OCI-LY3 (cell line): Measurements from ENCODE around the gene TOMM40.
A peak's percentile ranks its signal among the peaks of the same experiment; 100 is the strongest.

Experiments
- H2AFZ ChIP-seq: fragments of 200-600, 300-600 bp; shearing (Covaris generic); 2 replicates; pipeline ENCODE4 v1.6.0; 2014; ENCODE audit warnings: antibody characterized with exemption, low read depth, low read length
- H3K27ac ChIP-seq: fragments of 200-600, 300-600 bp; sonication (generic); 2 replicates; pipeline ENCODE4 v1.5.1; 2014; ENCODE audit warnings: mild to moderate bottlenecking, low read length, moderate library complexity, mixed read lengths
- H3K27me3 ChIP-seq: fragments of 200-600, 300-600 bp; sonication (generic); 2 replicates; pipeline ENCODE4 v1.6.1; 2014; ENCODE audit warnings: low read depth, low read length, mixed read lengths
- H3K36me3 ChIP-seq: fragments of 200-600, 300-600 bp; sonication (generic); replicated peaks from 2 replicates; pipeline ENCODE3; 2014; ENCODE audit warnings: low read depth, low read length, mixed read lengths
- H3K4me1 ChIP-seq: fragments of 300-600, 200-600 bp; sonication (generic); 2 replicates; pipeline ENCODE4 v1.6.1; 2014; ENCODE audit warnings: low read length, mixed read lengths
- H3K4me2 ChIP-seq: fragments of 200-600, 300-600 bp; sonication (generic); 2 replicates; pipeline ENCODE4 v1.6.1; 2014; ENCODE audit warnings: low read length, mixed read lengths
- H3K4me3 ChIP-seq: fragments of 300-600, 200-600 bp; sonication (generic); 2 replicates; pipeline ENCODE4 v1.5.1; 2014; ENCODE audit warnings: antibody characterized with exemption, mild to moderate bottlenecking, low read length, moderate library complexity
- H3K79me2 ChIP-seq: fragments of 300-600, 200-600 bp; shearing (Covaris generic); 2 replicates; pipeline ENCODE4 v1.6.1; 2014; ENCODE audit warnings: mild to moderate bottlenecking, low read length, mixed read lengths
- H3K9ac ChIP-seq: fragments of 300-600, 200-600 bp; shearing (Covaris generic); 2 replicates; pipeline ENCODE4 v1.6.0; 2014; ENCODE audit warnings: mild to moderate bottlenecking, low read length, moderate library complexity
- H3K9me3 ChIP-seq: fragments of 200-600, 300-600 bp; shearing (Covaris generic); 2 replicates; pipeline ENCODE4 v1.6.1; 2014; ENCODE audit warnings: low read length, mixed read lengths; ENCODE audit not compliant: insufficient read depth
- H4K20me1 ChIP-seq: fragments of 200-600, 300-600 bp; sonication (generic); 2 replicates; pipeline ENCODE4 v1.6.1; 2016; ENCODE audit warnings: low read length, mixed read lengths; ENCODE audit not compliant: insufficient read depth
- EZH2phosphoT487 ChIP-seq: fragments of 200-600 bp; shearing (Covaris generic); IDR thresholded peaks from 2 replicates; pipeline ENCODE4 v1.6.1; 2018; ENCODE audit warnings: antibody characterized with exemption, mixed run types, low read depth
- TF ChIP-seq, protein P1 (sequence below): fragments of 200-600, 300-600 bp; sonication (generic); IDR thresholded peaks from 2 replicates; pipeline ENCODE4 v1.5.1; 2014; ENCODE audit warnings: antibody characterized with exemption, low read length, low read depth

TOMM40 gene

GRCh38 chr19:44903216-44903601 lies 12.2 kb downstream of the TOMM40 start:
- no peak overlapping the region for H3K4me2 ChIP-seq
- H3K4me3 ChIP-seq: no peak overlapping the region
- no peaks in the 10 kb centered on the region for H3K27me3 ChIP-seq
- no peak overlapping the region for H2AFZ ChIP-seq
- peaks cover 25% of the 10 kb centered on the region for H3K36me3 ChIP-seq
- no peak overlapping the region for H3K9ac ChIP-seq
- H4K20me1 ChIP-seq: 0 out of 2 replicates have a peak, but pooled peaks cover 3% of the 10 kb centered on the region
- H3K4me1 ChIP-seq: no peaks in the 10 kb centered on the region
- no peaks in the 10 kb centered on the region for H3K9me3 ChIP-seq
- TF ChIP-seq, protein P1, sequence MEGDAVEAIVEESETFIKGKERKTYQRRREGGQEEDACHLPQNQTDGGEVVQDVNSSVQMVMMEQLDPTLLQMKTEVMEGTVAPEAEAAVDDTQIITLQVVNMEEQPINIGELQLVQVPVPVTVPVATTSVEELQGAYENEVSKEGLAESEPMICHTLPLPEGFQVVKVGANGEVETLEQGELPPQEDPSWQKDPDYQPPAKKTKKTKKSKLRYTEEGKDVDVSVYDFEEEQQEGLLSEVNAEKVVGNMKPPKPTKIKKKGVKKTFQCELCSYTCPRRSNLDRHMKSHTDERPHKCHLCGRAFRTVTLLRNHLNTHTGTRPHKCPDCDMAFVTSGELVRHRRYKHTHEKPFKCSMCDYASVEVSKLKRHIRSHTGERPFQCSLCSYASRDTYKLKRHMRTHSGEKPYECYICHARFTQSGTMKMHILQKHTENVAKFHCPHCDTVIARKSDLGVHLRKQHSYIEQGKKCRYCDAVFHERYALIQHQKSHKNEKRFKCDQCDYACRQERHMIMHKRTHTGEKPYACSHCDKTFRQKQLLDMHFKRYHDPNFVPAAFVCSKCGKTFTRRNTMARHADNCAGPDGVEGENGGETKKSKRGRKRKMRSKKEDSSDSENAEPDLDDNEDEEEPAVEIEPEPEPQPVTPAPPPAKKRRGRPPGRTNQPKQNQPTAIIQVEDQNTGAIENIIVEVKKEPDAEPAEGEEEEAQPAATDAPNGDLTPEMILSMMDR: no peak
- no peak for TF ChIP-seq EZH2phosphoT487
- no peaks in the 10 kb centered on the region for H3K79me2 ChIP-seq
- H3K27ac ChIP-seq: no peak overlapping the region

DNA sequence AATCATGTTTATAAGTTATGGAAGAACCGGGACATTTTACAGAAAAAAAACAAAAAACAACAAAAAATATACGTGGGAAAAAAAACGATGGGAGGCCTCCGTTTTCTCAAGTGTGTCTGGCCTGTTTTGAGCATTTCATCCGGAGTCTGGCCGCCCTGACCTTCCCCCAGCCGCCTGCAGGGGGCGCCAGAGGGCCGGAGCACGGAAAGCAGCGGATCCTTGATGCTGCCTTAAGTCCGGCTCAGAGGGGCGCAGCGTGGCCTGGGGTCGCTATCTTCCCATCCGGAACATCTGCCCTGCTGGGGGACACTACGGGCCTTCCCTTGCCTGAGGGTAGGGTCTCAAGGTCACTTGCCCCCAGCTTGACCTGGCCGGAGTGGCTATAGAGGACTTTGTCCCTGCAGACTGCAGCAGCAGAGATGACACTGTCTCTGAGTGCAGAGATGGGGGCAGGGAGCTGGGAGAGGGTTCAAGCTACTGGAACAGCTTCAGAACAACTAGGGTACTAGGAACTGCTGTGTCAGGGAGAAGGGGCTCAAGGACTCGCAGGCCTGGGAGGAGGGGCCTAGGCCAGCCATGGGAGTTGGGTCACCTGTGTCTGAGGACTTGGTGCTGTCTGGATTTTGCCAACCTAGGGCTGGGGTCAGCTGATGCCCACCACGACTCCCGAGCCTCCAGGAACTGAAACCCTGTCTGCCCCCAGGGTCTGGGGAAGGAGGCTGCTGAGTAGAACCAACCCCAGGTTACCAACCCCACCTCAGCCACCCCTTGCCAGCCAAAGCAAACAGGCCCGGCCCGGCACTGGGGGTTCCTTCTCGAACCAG lies 12.8 kb downstream of the TOMM40 start:
- 0 out of 2 replicates have a peak, but pooled peaks cover 3% of the 10 kb centered on the region for H4K20me1 ChIP-seq
- no peak overlapping the region for H3K27ac ChIP-seq
- H3K4me3 ChIP-seq: no peak overlapping the region
- TF ChIP-seq EZH2phosphoT487: no peak
- TF ChIP-seq, protein P1: peak; percentile 96
- no peaks in the 10 kb centered on the region for H3K4me1 ChIP-seq
- no peaks in the 10 kb centered on the region for H3K79me2 ChIP-seq
- H3K36me3 ChIP-seq: peaks cover 24% of the 10 kb centered on the region
- no peak overlapping the region for H3K9ac ChIP-seq
- no peak overlapping the region for H2AFZ ChIP-seq
- no peaks in the 10 kb centered on the region for H3K27me3 ChIP-seq
- no peaks in the 10 kb centered on the region for H3K9me3 ChIP-seq
- no peak overlapping the region for H3K4me2 ChIP-seq

- Histone ChIP-seq H2AFZ (no peak overlapping the region), H3K27me3 (no peaks in the 10 kb centered on the region), H4K20me1 (0 out of 2 replicates have a peak, but pooled peaks cover 3% of the 10 kb centered on the region), H3K4me1 (no peaks in the 10 kb centered on the region), H3K9me3 (no peaks in the 10 kb centered on the region), H3K36me3 (peaks cover 24% of the 10 kb centered on the region), H3K4me2 (no peak overlapping the region), H3K79me2 (no peaks in the 10 kb centered on the region), H3K9ac (no peak overlapping the region), H3K4me3 (no peak overlapping the region), H3K27ac (no peak overlapping the region)
- no peak for TF ChIP-seq EZH2phosphoT487
- TF ChIP-seq, protein P1: peak; percentile 24; the same call in 1 of the 2 replicates
Observed at GRCh38 chr19:44904426-44904994, 13.5 kb downstream of the TOMM40 start.

DNA sequence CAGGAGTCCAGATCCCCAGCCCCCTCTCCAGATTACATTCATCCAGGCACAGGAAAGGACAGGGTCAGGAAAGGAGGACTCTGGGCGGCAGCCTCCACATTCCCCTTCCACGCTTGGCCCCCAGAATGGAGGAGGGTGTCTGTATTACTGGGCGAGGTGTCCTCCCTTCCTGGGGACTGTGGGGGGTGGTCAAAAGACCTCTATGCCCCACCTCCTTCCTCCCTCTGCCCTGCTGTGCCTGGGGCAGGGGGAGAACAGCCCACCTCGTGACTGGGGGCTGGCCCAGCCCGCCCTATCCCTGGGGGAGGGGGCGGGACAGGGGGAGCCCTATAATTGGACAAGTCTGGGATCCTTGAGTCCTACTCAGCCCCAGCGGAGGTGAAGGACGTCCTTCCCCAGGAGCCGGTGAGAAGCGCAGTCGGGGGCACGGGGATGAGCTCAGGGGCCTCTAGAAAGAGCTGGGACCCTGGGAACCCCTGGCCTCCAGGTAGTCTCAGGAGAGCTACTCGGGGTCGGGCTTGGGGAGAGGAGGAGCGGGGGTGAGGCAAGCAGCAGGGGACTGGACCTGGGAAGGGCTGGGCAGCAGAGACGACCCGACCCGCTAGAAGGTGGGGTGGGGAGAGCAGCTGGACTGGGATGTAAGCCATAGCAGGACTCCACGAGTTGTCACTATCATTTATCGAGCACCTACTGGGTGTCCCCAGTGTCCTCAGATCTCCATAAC lies 14.5 kb downstream of the TOMM40 start, which contains the start of gene APOE:
Gene APOE, plus strand, starts transcription at position 360 of the 724 bp plus-strand sequence. CDS start 829 bp downstream, outside the sequence.
- Histone ChIP-seq H3K9me3 (no peaks in the 10 kb centered on the region), H2AFZ (no peak within 1 kb of the TSS), H3K36me3 (peaks cover 16% of the 10 kb centered on the region), H3K79me2 (no peaks in the 10 kb centered on the region), H3K27me3 (no peaks in the 10 kb centered on the region), H3K27ac (no peak within 1 kb of the TSS), H3K9ac (no peak within 1 kb of the TSS), H3K4me1 (no peaks in the 10 kb centered on the region), H3K4me3 (no peak within 1 kb of the TSS), H3K4me2 (no peak within 1 kb of the TSS), H4K20me1 (no peaks in the 10 kb centered on the region)
- TF ChIP-seq, protein P1: no peak
- TF ChIP-seq EZH2phosphoT487: no peak
